ENCODE measurements around the gene CDK5.
"Not testable (repeated sequence)": the region's sequence is repeated elsewhere in the genome, so short reads cannot be mapped to it uniquely, and the experiment has no call there.

The CDK5 gene

GRCh38 chr7:151056283-151056665 is 1.4 kb downstream of the CDK5 start:
- no peak for DNase-seq

GRCh38 chr7:151053751-151054150 is 3.9 kb downstream of the CDK5 start:
- DNase-seq = no peak

DNA sequence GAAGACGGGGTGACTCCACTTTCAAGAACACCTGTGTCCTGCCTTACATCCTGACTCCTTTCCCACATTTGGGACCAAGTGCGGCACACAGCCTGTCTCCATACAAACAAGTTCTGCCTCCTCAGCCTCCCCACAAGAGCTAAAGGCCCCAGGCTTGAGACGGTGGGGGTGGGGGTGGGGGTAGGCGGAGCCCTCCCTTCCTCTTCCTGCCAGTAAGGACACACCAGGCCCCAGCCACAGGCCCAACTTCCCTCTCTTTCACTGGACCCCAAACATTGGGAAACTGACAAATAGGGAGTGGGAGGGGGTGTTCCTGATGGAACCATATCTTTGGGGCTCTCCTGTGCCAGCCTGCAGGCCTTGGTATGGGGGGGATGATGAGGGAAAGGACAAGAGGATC is 4.6 kb downstream of the CDK5 start:
- no peak for DNase-seq

DNA sequence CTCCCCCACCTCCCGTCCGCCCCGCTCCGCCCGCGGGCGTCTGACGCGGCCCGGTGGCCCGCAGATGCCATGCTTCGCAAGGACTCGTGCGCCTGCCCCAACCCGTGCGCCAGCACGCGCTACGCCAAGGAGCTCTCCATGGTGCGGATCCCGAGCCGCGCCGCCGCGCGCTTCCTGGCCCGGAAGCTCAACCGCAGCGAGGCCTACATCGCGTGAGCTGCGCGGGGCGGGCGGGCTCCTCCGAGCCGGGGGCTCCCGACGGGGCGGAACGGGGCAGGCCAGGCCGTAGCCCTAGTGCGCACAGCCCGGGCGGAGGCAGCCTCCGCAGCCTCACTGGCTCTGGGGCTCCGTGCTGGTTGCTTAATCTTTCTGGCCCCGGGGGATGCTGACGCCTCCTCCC is 6.6 kb downstream of the CDK5 start:
- peak; percentile 85 for DNase-seq

GRCh38 chr7:151048911-151049463 is 8.7 kb downstream of the CDK5 start:
- no peak for DNase-seq

DNA sequence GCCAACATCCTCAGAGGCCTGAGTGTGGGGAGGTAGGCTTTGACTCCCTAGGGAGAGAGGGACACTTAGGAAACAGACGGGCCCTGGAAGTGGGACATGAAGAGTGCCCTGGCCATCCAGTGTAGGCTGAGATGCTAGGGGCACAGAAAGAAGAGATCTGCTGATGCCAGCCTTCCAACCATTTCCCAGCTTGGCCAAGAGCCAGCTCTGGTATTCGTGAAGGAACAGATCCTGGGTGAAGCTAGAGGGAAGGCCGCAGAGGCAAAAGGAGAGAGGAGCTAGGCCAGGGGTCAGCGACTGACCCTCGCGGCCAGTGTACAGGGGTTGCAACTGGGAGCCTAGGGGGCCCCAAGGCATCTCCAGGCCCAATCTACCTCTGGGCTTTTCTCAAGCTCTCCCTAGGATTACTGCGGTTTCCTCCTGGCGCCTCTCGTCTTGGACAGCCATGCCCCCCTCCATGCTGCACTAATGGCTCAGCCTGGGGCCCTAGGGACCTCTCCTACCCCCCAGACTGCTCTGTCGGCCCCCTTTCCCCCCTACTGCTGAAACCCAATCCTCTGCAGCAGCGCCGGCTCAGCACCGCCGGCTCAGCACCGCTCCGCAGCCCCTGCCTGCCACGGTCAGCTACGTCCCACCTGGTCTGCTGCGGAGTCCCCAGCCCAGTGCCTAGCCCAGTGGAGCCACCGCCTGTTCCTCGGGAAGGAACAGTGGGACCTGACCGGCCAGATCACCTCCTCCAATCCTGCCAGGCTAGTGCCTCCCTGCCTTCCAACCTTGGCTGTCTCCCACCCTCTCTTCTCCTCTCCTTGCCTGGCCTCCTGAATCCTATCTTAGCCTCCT is 9.5 kb downstream of the CDK5 start, which contains the start of gene ASIC3:
Gene ASIC3 (plus strand): TSS at position 556 of the 840 bp plus-strand sequence. CDS start 355 bp downstream, outside the sequence.
- no peak for DNase-seq

GRCh38 chr7:151046603-151047573 is 10.8 kb downstream of the CDK5 start:
- DNase-seq = peak; percentile 66

- no peak for DNase-seq
Observed at GRCh38 chr7:151045967-151046366, 11.7 kb downstream of the CDK5 start.

DNA sequence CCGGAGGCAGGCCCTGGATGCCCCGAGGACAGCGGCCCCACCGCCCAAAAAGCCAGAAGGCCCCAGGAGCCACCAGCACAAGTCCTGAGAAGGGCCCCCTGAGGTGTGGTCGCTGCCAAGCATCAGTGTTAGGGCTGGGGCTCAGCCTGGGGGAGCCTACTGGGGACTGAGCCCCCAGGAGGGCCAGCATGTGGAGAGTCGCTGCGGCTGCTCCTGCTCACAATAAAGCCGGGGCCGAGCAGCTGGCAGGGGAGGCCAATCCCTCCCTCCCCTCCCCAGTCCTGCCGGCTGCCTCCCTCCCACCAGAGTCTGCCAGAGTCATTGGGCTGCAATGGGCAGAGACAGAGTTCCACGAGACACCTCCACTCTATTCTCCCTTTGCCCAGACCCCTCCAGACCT is 12.4 kb downstream of the CDK5 start:
- DNase-seq = no peak

GRCh38 chr7:151043959-151044358 is 13.7 kb downstream of the CDK5 start:
- no peak for DNase-seq

- not testable (repeated sequence) for DNase-seq
Observed at GRCh38 chr7:151043449-151043848, 14.2 kb downstream of the CDK5 start.

- no peak for DNase-seq
Observed at GRCh38 chr7:151040616-151041375, 16.9 kb downstream of the CDK5 start.

DNA sequence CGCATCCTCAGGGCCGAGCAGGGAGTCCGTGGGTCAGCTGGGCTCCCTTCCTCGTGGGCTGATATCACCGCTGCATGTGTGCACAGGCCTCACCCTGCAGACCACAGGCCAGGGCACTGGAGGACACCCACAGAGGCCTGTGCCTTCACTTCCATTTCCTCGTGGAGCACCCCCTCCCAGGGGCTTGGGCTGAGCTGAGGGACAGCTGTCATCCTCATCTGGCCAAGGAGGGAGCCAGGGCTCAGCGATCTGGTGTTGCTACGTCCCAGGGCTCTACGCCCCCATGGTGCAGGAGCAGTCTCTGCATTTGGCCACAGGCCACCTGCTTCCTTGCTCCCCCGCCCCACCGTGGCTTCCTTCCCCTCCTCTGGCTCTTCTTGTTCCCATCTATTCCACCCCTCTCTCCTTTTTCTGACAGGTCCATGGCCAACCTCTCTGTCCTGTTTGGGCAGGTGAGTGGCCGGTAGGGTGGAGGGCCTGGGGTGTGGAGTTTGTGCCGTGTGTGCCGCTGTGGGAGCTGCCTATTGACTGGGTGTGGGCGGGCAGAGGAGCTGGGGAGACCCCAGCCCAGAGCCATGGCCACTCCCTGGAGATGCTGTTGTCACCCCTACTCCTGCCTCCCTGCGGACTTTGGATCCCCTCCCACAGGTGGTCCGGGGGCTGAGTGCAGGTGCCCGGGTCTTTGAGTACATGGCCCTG is 17.7 kb downstream of the CDK5 start:
- DNase-seq = no peak

GRCh38 chr7:151038951-151039849 is 18.5 kb downstream of the CDK5 start:
- peak; percentile 93 for DNase-seq

- DNase-seq = no peak
Observed at GRCh38 chr7:151035902-151036301, 21.8 kb downstream of the CDK5 start.

DNA sequence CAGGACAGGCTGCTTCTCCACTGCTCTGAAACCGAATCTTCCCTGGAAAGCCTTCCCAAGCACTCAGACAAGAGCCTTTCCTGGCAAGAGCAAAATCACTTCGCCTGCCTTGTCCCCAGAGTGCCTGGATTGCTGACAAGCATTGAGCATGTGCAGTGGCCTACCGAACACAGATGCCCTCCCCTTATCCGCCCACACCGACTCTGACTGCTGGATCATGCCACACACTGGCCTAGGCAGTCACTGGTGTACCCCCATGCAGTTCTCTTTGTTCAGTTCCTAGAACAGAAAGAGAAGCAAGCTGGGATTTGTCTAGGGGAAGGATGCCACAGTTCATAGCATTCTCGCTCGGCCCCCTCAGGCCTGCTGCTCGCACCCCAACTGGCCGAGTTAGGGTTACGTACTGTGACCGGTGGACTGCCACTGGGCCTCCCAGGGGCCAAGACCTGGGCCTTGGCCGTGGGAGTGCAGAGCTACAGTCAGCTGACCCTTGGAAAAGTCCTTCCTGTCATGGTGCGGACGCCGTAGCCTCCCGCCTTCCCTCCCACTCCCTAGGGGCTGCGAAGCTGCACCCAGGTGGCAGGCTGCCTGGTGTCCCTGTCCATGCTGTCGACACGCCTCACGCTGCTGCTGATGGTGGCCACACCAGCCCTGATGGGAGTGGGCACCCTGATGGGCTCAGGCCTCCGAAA is 22.5 kb downstream of the CDK5 start:
- DNase-seq = no peak

- DNase-seq = no peak
Observed at GRCh38 chr7:151034312-151035025, 23.2 kb downstream of the CDK5 start.

DNA sequence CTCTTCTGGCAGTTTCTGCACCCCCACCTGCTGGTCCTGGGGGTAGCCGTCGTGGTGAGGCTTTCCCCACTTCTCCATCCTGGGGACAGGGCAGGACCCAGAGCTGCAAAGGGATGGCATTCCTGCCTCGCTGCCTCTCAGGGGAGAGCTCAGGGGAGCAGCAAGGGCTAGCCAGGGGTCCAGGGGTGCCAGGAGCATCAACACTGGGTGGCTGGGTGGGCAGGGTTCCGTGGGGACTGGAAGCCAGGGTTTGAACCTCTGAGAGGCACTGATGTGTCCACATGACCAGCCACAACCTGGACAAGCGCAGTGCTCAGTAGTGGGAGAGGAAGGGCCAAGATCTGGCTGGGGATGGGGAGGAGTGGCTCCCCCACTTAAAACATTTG is 23.8 kb downstream of the CDK5 start:
- DNase-seq = no peak
